ENCODE measurements around the gene MRM2.

DNA sequence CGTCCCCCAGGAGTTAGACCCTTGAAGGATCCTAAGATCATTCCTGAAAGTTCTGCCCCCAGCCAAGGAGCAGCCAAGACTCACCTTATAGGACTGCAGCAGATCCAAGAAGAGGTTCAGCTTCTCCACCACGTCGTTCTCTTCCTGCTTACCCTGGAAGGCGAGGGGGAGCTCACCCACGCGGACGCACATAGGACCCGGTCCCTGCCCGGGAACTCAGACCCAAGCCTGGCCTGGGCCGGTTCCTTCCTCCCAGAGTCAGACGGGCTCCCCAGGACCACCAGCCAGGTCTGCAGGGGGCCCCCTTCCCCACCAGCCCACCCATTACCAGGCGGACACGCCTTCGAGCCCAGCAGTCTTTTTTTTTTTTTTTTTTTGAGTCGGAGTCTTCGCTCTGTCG lies 15.6 kb upstream of the MRM2 start:
- TF ChIP-seq POLR2A (IDR thresholded peaks at IDR 0.05) = no peak
- TF ChIP-seq, protein P1, sequence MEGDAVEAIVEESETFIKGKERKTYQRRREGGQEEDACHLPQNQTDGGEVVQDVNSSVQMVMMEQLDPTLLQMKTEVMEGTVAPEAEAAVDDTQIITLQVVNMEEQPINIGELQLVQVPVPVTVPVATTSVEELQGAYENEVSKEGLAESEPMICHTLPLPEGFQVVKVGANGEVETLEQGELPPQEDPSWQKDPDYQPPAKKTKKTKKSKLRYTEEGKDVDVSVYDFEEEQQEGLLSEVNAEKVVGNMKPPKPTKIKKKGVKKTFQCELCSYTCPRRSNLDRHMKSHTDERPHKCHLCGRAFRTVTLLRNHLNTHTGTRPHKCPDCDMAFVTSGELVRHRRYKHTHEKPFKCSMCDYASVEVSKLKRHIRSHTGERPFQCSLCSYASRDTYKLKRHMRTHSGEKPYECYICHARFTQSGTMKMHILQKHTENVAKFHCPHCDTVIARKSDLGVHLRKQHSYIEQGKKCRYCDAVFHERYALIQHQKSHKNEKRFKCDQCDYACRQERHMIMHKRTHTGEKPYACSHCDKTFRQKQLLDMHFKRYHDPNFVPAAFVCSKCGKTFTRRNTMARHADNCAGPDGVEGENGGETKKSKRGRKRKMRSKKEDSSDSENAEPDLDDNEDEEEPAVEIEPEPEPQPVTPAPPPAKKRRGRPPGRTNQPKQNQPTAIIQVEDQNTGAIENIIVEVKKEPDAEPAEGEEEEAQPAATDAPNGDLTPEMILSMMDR (IDR thresholded peaks at IDR 0.05) = no peak
- TF ChIP-seq EP300 (IDR thresholded peaks at IDR 0.05) = no peak

Data from tibial nerve (tissue), 4 donors.